HCT116 (cell line): ENCODE measurements around the gene GNAT2. TPM values are rescaled to one million over a fixed set of nuclear protein-coding genes. Genes with fewer than 3 reads are reported as not detected.

Experiments
- ATAC-seq: fragments of 200-7000 bp; cut with Tn5 transposase; 2 replicates; pipeline ENCODE4 v1.9.1; 2020; ENCODE audit warnings: mild to moderate bottlenecking, moderate library complexity
- BruUV-seq: library from RNA; stranded (reverse); fragments of 400-500 nt; replicated peaks from 2 replicates; lab custom pipeline; 2021; lab: Mats Ljungman, UMichigan
- CTCF ChIA-PET: fragments of 300-600 bp; sonication (Branson Sonifier 250); formaldehyde crosslinking; loops from one replicate; lab custom pipeline; 2021; ENCODE audit warnings: antibody characterized with exemption; lab: Charles Lee
- POLR2A ChIA-PET: fragments of 300-600, 350-600 bp; sonication (Branson Sonifier 250); formaldehyde crosslinking; loops from one replicate; lab custom pipeline; 2021; ENCODE audit warnings: antibody characterized with exemption; lab: Charles Lee
- RAD21 ChIA-PET, 2 experiments: fragments of 300-600 bp; sonication (Branson Sonifier 250); formaldehyde crosslinking; loops; one replicate each; lab custom pipeline; 2023; ENCODE audit warnings: low total read pairs in 2 of 2; ENCODE audit not compliant: uncharacterized antibody in 2 of 2, unreplicated experiment in 2 of 2, low non-redundant PET in 1 of 2; lab: Charles Lee
- DNase-seq: peaks from one replicate; pipeline ENCODE4 v3.0.0-alpha.2; 2010; ENCODE audit warnings: low read depth, low spot score
- H2AFZ ChIP-seq: fragments of 200-600 bp; shearing (Covaris generic), sonication (generic); 2 replicates; pipeline ENCODE4 v1.6.1; 2017; ENCODE audit warnings: low read depth, mixed run types, mixed read lengths, antibody characterized with exemption, low read length; ENCODE audit not compliant: poor library complexity, severe bottlenecking
- H3K27ac ChIP-seq: 2 replicates; pipeline ENCODE4 v1.5.1; 2012; ENCODE audit warnings: low read depth, low read length
- H3K27me3 ChIP-seq: fragments of 200-600 bp; sonication (generic); 2 replicates; pipeline ENCODE4 v1.6.1; 2016; ENCODE audit warnings: mixed run types, low read length, mixed read lengths; ENCODE audit not compliant: insufficient read depth
- H3K36me3 ChIP-seq, 2 experiments: fragments of 200-500 bp in 1 of 2; fragments of 200-600 bp in 1 of 2; sonication (Bioruptor generic) in 1 of 2; sonication (generic) in 1 of 2; 2 replicates each; pipeline versions ENCODE4 v1.5.1 to v1.6.1; 2014 to 2016; ENCODE audit warnings: low read length in 2 of 2, inconsistent platforms in 1 of 2, mixed read lengths in 1 of 2, mixed run types in 1 of 2; ENCODE audit not compliant: insufficient read depth in 2 of 2, control insufficient read depth in 1 of 2
- H3K4me1 ChIP-seq, 2 experiments: fragments of 200-600 bp in 1 of 2; sonication (generic) in 1 of 2; 2 replicates each; pipeline versions ENCODE4 v1.5.1 to v1.6.1; 2012 to 2017; ENCODE audit warnings: low read length in 2 of 2, inconsistent platforms in 1 of 2, mild to moderate bottlenecking in 1 of 2, mixed read lengths in 1 of 2, mixed run types in 1 of 2, moderate library complexity in 1 of 2; ENCODE audit not compliant: insufficient read depth in 2 of 2, control insufficient read depth in 1 of 2
- H3K4me2 ChIP-seq: fragments of 200-600 bp; sonication (generic); 2 replicates; pipeline ENCODE4 v1.6.1; 2017; ENCODE audit warnings: mixed run types, low read length, mixed read lengths
- H3K4me3 ChIP-seq, 2 experiments: fragments of 200-600 bp in 1 of 2; sonication (generic) in 1 of 2; replicated peaks in 1 of 2; 2 replicates each; pipeline ENCODE4 v1.5.1; 2011 to 2016; ENCODE audit warnings: low read length in 2 of 2, control low read depth in 1 of 2, low read depth in 1 of 2, mild to moderate bottlenecking in 1 of 2, mixed read lengths in 1 of 2, mixed run types in 1 of 2
- H3K79me2 ChIP-seq: fragments of 200-600 bp; sonication (generic); 2 replicates; pipeline ENCODE4 v1.6.1; 2017; ENCODE audit warnings: mild to moderate bottlenecking, mixed run types, low read length, moderate library complexity, mixed read lengths; ENCODE audit not compliant: insufficient read depth
- H3K9ac ChIP-seq: fragments of 200-600 bp; sonication (generic); 2 replicates; pipeline ENCODE4 v1.6.1; 2016; ENCODE audit warnings: low read length, mixed read lengths
- H3K9me2 ChIP-seq: fragments of 200-600 bp; sonication (generic), shearing (Covaris generic); 2 replicates; pipeline ENCODE4 v1.6.1; 2017; ENCODE audit warnings: mixed run types, mild to moderate bottlenecking, moderate library complexity; ENCODE audit not compliant: insufficient read depth
- H3K9me3 ChIP-seq, 2 experiments: fragments of 200-500 bp in 1 of 2; fragments of 200-600 bp in 1 of 2; sonication (Bioruptor generic) in 1 of 2; sonication (generic) in 1 of 2; 2 replicates each; pipeline ENCODE4 v1.6.1; 2014 to 2017; ENCODE audit warnings: low read length in 2 of 2, mixed read lengths in 2 of 2, inconsistent platforms in 1 of 2, low read depth in 1 of 2, mild to moderate bottlenecking in 1 of 2, mixed run types in 1 of 2, moderate library complexity in 1 of 2; ENCODE audit not compliant: control insufficient read depth in 1 of 2, insufficient read depth in 1 of 2
- H4K20me1 ChIP-seq: fragments of 200-600 bp; sonication (generic), shearing (Covaris generic); 2 replicates; pipeline ENCODE4 v1.6.1; 2017; ENCODE audit warnings: mixed run types, mild to moderate bottlenecking, moderate library complexity; ENCODE audit not compliant: insufficient read depth
- CBX3 ChIP-seq: IDR thresholded peaks from 2 replicates; pipeline ENCODE4 v1.6.1; 2012; ENCODE audit warnings: low read depth
- CEBPB ChIP-seq: IDR thresholded peaks from 2 replicates; pipeline ENCODE4 v1.6.1; 2012; ENCODE audit warnings: low read depth
- EGR1 ChIP-seq: IDR thresholded peaks from 2 replicates; pipeline ENCODE4 v1.6.1; 2012; ENCODE audit warnings: low read depth
- ELF1 ChIP-seq: IDR thresholded peaks from 2 replicates; pipeline ENCODE4 v1.6.1; 2012; ENCODE audit warnings: low read depth, borderline replicate concordance
- EZH2 ChIP-seq: fragments of 200-600 bp; sonication (generic); IDR thresholded peaks from 2 replicates; pipeline ENCODE4 v1.6.1; 2017; ENCODE audit warnings: antibody characterized with exemption, mixed run types
- EZH2phosphoT487 ChIP-seq: fragments of 200-600 bp; IDR thresholded peaks from 2 replicates; pipeline ENCODE4 v1.6.1; 2018; ENCODE audit warnings: antibody characterized with exemption, borderline replicate concordance
- FOSL1 ChIP-seq: IDR thresholded peaks from 2 replicates; pipeline ENCODE4 v1.6.1; 2012; ENCODE audit warnings: low read depth
- JUND ChIP-seq: IDR thresholded peaks from 2 replicates; pipeline ENCODE4 v1.6.1; 2012
- POLR2A ChIP-seq: IDR thresholded peaks from 2 replicates; pipeline ENCODE4 v1.7.0; 2011; ENCODE audit warnings: borderline replicate concordance; ENCODE audit not compliant: insufficient read depth, insufficient read length; ENCODE audit errors: extremely low read depth
- RAD21 ChIP-seq: IDR thresholded peaks from 2 replicates; pipeline ENCODE4 v1.6.1; 2012; ENCODE audit warnings: low read depth, mild to moderate bottlenecking
- SIN3A ChIP-seq: IDR thresholded peaks from 2 replicates; pipeline ENCODE4 v1.6.1; 2012; ENCODE audit warnings: low read depth
- SP1 ChIP-seq: IDR thresholded peaks from 2 replicates; pipeline ENCODE4 v1.6.1; 2012; ENCODE audit warnings: low read depth
- SRF ChIP-seq: IDR thresholded peaks from 2 replicates; pipeline ENCODE4 v1.6.1; 2012; ENCODE audit warnings: low read depth
- TCF7L2 ChIP-seq: IDR thresholded peaks from 2 replicates; pipeline ENCODE4 v1.7.0; 2011; ENCODE audit warnings: borderline replicate concordance, inconsistent platforms; ENCODE audit not compliant: insufficient read depth, insufficient read length; ENCODE audit errors: extremely low read depth
- YY1 ChIP-seq: IDR thresholded peaks from 2 replicates; pipeline ENCODE4 v1.6.1; 2011; ENCODE audit warnings: low read length, low read depth, moderate library complexity, mild to moderate bottlenecking; ENCODE audit not compliant: insufficient replicate concordance; ENCODE audit errors: extremely low read depth
- ZFX ChIP-seq: fragments of 450-650 bp; IDR thresholded peaks from 2 replicates; pipeline ENCODE4 v1.6.1; 2017
- ZNF274 ChIP-seq: fragments of 200-500 bp; sonication (Bioruptor generic); IDR thresholded peaks from 2 replicates; pipeline ENCODE4 v1.6.1; 2014; ENCODE audit warnings: mild to moderate bottlenecking, low read depth, low read length, inconsistent platforms
- intact Hi-C: fragments of 100-400 bp; cut with micrococcal nuclease; formaldehyde crosslinking; loops from 2 replicates; pipeline ENCODE4 v1.10.0; 2022
- total RNA-seq: library from RNA; stranded (reverse); gene quantifications from one replicate; pipeline ENCODE4 v1.2.1, GENCODE V29; 2021; ENCODE audit not compliant: unreplicated experiment
- TF ChIP-seq, protein P1 (sequence below): IDR thresholded peaks from 2 replicates; pipeline ENCODE4 v1.6.1; 2011; ENCODE audit warnings: mild to moderate bottlenecking, low read length, moderate library complexity; ENCODE audit not compliant: insufficient replicate concordance; ENCODE audit errors: extremely low read depth
- TF ChIP-seq, protein P2 (sequence below): IDR thresholded peaks from 2 replicates; pipeline ENCODE4 v1.6.1; 2012; ENCODE audit warnings: low read depth

Gene GNAT2
- total RNA-seq, 1 experiment from 2014 or later, result 0.76 TPM

DNA sequence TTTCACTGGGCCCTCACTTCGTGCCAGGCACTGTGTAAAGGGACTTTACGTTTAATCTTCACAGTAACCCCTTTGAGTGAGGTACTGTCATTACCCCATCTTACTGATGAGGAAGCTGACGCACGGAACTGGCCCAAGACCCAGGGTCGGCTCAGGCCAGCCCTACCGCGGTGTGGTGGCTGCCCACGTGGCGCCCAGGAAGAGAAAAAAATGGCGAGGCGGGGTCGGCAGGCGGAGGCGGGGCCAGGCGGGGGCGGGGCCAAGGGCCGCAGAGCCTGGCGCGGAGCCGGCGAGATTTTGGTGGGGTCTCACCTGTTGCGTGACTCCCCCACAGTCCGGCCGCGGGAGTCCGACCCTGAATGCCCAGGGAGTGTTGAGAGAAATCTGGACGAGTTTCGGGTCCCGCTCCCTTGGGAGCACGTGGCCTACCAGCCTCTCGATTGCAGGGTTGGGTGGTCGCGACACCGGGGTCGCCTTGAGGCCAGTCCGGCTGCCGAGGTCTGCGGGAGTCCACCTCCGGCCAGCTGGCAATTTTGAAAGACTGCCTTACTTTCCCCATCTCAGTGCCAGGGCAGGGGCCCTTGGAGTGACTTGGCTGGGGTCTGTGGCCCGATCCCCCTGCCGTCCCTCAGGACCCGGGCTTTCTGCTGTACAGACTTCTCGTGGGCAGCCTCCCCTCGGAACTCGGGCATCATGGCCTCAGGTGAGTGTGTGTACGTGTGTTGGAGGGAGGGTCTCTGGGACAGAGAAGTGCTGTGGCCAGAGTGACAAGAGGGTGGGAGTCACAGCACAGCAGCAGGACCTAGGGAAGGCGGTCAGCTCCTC, at the start of gene GNAT2, which contains the start of gene AMPD2 (continued):
- TF ChIP-seq POLR2A (peak; percentile 67), YY1 (peak; percentile 83), EZH2phosphoT487 (no peak), FOSL1 (no peak), CEBPB (no peak), JUND (no peak), ELF1 (no peak)

DNA sequence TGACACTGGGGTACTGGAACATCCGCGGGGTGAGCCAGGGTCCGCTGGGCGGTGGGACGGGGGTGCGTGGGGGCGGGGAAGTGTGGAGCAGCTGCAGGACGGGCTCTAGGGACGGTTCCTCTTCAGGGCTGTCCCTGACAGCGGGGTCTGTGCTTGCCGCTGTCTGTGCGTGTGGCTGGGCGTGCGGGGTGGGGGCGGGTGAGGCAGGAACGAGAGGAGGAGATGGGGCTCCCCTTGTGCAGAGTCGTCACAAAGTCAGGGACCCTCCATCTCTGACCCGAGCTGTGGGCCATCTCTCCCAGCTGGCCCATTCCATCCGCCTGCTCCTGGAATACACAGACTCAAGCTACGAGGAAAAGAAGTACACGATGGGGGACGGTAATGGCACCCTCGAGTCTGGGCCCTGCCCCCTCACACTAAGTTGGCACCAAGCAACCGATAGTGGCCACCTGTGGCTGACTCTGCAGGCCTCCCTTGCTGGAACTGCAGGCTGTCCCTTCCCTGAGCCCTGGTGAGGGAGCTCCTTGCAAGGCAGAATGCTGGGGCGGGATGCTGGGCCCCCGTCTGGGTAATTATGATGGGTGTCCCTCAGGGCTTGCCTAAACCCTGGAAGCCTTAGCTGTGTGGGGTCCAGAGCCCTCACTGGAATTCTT, 48.8 kb upstream of the GNAT2 start:
- H2AFZ ChIP-seq, result no peak overlapping the region
- CTCF ChIA-PET, result no interaction called here
- no peak overlapping the region for H3K4me2 ChIP-seq
- no peaks in the 10 kb centered on the region for H4K20me1 ChIP-seq
- H3K27ac ChIP-seq, result no peak overlapping the region
- TF ChIP-seq, protein P1, sequence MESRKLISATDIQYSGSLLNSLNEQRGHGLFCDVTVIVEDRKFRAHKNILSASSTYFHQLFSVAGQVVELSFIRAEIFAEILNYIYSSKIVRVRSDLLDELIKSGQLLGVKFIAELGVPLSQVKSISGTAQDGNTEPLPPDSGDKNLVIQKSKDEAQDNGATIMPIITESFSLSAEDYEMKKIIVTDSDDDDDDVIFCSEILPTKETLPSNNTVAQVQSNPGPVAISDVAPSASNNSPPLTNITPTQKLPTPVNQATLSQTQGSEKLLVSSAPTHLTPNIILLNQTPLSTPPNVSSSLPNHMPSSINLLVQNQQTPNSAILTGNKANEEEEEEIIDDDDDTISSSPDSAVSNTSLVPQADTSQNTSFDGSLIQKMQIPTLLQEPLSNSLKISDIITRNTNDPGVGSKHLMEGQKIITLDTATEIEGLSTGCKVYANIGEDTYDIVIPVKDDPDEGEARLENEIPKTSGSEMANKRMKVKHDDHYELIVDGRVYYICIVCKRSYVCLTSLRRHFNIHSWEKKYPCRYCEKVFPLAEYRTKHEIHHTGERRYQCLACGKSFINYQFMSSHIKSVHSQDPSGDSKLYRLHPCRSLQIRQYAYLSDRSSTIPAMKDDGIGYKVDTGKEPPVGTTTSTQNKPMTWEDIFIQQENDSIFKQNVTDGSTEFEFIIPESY, result no peak
- no peak for TF ChIP-seq ZFX
- no peak for TF ChIP-seq EGR1
- no peak for TF ChIP-seq CEBPB
- TF ChIP-seq SIN3A, result no peak
- no peak for TF ChIP-seq ELF1
- no peak for TF ChIP-seq JUND
- TF ChIP-seq, protein P2, sequence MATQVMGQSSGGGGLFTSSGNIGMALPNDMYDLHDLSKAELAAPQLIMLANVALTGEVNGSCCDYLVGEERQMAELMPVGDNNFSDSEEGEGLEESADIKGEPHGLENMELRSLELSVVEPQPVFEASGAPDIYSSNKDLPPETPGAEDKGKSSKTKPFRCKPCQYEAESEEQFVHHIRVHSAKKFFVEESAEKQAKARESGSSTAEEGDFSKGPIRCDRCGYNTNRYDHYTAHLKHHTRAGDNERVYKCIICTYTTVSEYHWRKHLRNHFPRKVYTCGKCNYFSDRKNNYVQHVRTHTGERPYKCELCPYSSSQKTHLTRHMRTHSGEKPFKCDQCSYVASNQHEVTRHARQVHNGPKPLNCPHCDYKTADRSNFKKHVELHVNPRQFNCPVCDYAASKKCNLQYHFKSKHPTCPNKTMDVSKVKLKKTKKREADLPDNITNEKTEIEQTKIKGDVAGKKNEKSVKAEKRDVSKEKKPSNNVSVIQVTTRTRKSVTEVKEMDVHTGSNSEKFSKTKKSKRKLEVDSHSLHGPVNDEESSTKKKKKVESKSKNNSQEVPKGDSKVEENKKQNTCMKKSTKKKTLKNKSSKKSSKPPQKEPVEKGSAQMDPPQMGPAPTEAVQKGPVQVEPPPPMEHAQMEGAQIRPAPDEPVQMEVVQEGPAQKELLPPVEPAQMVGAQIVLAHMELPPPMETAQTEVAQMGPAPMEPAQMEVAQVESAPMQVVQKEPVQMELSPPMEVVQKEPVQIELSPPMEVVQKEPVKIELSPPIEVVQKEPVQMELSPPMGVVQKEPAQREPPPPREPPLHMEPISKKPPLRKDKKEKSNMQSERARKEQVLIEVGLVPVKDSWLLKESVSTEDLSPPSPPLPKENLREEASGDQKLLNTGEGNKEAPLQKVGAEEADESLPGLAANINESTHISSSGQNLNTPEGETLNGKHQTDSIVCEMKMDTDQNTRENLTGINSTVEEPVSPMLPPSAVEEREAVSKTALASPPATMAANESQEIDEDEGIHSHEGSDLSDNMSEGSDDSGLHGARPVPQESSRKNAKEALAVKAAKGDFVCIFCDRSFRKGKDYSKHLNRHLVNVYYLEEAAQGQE, result no peak
- TF ChIP-seq EZH2, result no peak
- no peak for TF ChIP-seq TCF7L2
- TF ChIP-seq SP1, result no peak
- no peak for TF ChIP-seq ZNF274
- TF ChIP-seq SRF, result no peak
- TF ChIP-seq FOSL1, result no peak
- TF ChIP-seq POLR2A, result no peak
- TF ChIP-seq EZH2phosphoT487, result no peak
- no peak for TF ChIP-seq RAD21
- no peak for TF ChIP-seq CBX3
- TF ChIP-seq, all 23 proteins: peak for 0
- no peak overlapping the region for H3K9ac ChIP-seq
- ATAC-seq, result no peak
- H3K27me3 ChIP-seq, result no peaks in the 10 kb centered on the region
- no peak for DNase-seq
- H3K9me3 ChIP-seq, result no peaks in the 10 kb centered on the region
- H3K4me1 ChIP-seq, result peaks cover 0 to 4% of the 10 kb centered on the region in 2 experiments; a peak in 1 of 4 replicates
- no peaks in the 10 kb centered on the region for H3K79me2 ChIP-seq
- H3K4me3 ChIP-seq, result no peak overlapping the region
- H3K36me3 ChIP-seq, result no peaks in the 10 kb centered on the region
- RAD21 ChIA-PET, result no interaction called here
- intact Hi-C loops, result no loop called here
- H3K9me2 ChIP-seq, result no peaks in the 10 kb centered on the region
- BruUV-seq, result no TSS peak
- POLR2A ChIA-PET, result no interaction called here
